22Rv1 (cell line): ENCODE data around the gene PGAM1.

Experiments used
- H3K27ac ChIP-seq: fragments of 450-650 bp; 2 replicates; pipeline ENCODE4 v1.5.1; 2017
- CTCF ChIP-seq: fragments of 450-650 bp; IDR thresholded peaks from 2 replicates; pipeline ENCODE4 v1.5.1; 2017; ENCODE audit warnings: mild to moderate bottlenecking
- ZFX ChIP-seq: fragments of 450-650 bp; IDR thresholded peaks from 2 replicates; pipeline ENCODE4 v1.6.1; 2017; ENCODE audit warnings: antibody characterized with exemption, borderline replicate concordance

Gene PGAM1

GRCh38 chr10:97434055-97434454 lies 8.1 kb downstream of the PGAM1 start:
- no peak for TF ChIP-seq ZFX
- TF ChIP-seq CTCF, result no peak
- H3K27ac ChIP-seq, result peak overlapping the region; percentile 12; the same call in 1 of the 2 replicates

- peak overlapping the region; percentile 12; the same call in 1 of the 2 replicates for H3K27ac ChIP-seq
- TF ChIP-seq ZFX (no peak), CTCF (no peak)
Observed at GRCh38 chr10:97434557-97434956, 8.6 kb downstream of the PGAM1 start.

DNA sequence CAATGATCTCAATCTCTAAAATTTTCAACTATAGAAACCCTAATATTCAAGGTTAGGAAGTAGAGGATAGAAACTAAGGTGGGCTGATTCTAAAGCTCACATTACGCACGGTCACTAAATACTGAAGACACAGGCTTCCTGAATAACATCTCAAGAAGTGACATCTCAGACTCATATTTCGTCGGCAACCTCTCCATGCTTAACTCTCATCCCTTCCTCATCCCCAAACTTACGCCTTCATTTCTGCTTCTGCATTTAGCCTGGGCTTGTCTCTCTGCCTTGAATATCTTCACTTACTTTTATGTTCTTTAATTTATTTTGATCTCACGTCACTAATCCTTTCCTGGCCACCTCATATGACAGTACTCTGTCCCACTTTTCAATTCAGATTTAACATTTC lies 9.2 kb downstream of the PGAM1 start:
- no peak overlapping the region for H3K27ac ChIP-seq

DNA sequence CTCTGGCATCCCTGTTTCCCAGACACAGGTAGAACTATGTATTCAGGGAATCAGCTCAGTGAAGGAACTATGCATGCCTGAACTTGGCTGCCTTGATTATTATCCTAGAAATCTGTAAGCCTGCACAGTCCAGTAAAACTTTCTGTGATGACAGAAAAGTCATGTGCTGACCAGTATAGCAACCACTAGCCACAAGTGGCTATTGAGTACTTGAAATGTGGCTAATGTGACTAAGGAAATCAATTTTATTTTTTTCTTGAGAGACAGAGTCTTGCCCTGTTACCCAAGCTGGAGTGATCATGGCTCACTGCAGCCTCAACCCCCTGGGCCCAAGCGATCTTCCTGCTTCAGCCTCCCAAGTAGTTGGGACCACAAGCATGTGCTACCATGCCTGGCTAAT lies 16.3 kb downstream of the PGAM1 start:
- TF ChIP-seq ZFX (no peak), CTCF (no peak)
- H3K27ac ChIP-seq, result no peak overlapping the region

More for the DNA sequence above, 9.2 kb downstream of the PGAM1 start:
- TF ChIP-seq CTCF, result no peak
- TF ChIP-seq ZFX, result no peak

DNA sequence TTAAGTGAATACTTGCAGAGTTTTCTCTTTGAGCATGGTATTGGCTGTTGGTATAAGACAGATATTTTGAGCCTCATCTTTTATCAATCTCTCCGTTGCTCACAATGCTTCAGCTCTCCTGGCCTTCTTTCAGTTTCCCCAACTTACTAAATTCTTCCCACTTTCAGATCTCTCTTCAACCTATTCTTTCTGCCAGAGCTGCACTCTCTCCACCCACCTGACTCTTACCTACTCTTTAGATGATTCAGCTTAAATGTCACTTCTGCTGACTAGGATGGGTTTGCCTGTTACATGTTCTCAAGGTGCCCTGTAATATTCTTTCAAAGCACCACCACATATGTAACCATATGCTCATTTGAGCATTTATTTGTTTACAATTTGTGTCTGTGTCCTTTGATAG lies 18.2 kb downstream of the PGAM1 start:
- no peak overlapping the region for H3K27ac ChIP-seq

GRCh38 chr10:97445357-97445721 lies 19.3 kb downstream of the PGAM1 start:
- H3K27ac ChIP-seq, result peak overlapping the region; percentile 60
- TF ChIP-seq CTCF (no peak), ZFX (no peak)

More for the DNA sequence above, 18.2 kb downstream of the PGAM1 start:
- TF ChIP-seq ZFX (no peak), CTCF (no peak)

DNA sequence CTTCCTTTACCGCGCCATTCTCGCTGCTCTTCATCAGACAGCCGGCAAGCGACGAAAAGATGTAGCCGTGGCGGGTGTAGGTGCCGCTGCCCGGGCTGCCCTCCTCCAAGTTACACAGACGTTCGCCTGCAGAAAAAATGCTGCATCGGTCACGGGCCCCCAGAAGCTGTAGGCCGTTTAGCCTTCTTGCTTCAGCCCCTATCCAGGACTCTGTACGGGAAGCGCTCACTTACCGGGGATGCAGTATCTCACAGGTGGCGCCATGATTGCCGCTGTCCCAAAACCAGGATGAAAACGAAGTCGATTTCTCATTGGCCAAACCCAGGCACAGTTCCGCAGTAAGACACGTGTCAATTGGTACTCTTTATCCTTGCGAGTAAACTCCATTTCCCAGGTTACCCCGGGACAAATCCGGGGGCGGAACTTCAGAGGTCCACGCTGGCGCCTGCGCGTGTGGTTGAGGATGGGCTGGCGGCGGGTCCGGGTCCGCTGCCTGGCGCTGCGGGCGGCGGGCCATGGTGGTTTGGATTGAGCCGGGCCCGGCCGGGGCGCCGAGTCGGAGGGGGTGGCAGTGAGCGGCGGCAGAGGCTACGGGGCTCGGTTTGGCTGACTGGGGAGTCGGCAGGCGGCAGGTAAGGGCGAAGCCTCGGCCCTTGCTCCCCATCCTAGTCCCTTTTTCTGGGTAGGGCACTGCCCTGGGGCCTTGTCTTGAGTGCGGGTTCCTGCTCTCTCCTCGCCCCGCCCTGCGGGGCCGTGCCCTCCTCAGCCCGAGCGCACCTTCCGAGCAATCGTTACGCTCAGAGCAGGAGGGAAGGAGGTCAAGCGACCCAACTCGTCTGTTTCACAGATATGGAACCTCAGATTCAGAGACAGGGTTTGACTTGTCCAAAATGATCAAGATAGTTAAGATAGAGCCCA lies 20.0 kb downstream of the PGAM1 start, which contains the start of the genes EXOSC1 and ZDHHC16:
TSS of gene EXOSC1 (minus strand) at position 285 of the 918 bp plus-strand sequence. CDS start at position 264, 21 bp downstream.
TSS of gene ZDHHC16 (plus strand) at position 454 of the 918 bp plus-strand sequence. CDS start 5,501 bp downstream, outside the sequence.
- H3K27ac ChIP-seq, result peak within 1 kb of the TSS; percentile 60
- no peak for TF ChIP-seq ZFX
- TF ChIP-seq CTCF, result peak; percentile 30; the same call in 1 of the 2 replicates
